ENCODE data around the gene EMX1.

EMX1 gene

DNA sequence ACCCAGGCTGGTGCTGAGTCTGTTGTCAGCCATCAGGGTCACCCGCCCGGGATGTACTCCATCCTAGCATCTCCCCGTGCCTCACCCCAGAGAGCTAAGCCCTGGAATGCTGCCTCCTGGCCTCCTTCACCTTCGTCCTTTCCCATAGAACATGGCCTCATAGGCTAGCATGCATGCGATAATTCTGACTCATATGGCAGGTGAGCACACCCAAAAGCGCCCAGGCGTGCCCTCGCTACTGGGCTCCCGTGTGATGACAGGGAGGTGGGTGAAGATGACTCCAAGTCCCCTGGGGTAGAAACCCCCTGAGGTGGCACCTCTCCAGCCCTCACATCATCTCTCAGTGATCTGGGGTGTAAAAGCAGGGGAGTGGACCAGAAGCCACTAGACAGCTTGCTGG, 22.8 kb upstream of the EMX1 start:
- no peak for FAIRE-seq

DNA sequence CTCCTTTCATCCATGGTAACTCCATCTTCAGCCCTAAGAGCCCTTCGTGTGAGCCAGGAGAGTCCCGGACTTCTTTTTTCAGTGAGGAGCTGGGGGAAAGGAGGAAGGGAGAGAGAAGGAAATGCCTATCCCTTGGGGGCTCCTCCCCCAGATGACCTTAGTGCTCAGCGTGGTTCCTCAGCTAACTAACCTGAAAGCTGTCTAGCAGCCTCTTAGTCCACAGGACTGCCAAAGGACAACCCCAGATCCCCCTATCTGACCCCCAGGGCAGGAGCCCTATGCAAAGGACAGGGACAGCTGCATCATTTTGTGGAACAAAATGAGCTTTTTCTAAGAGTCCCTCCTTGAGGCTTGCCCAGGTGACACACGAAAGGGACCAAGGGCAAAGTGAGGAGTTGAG, 22.2 kb upstream of the EMX1 start:
- no peak for FAIRE-seq
- TF ChIP-seq, protein P1, sequence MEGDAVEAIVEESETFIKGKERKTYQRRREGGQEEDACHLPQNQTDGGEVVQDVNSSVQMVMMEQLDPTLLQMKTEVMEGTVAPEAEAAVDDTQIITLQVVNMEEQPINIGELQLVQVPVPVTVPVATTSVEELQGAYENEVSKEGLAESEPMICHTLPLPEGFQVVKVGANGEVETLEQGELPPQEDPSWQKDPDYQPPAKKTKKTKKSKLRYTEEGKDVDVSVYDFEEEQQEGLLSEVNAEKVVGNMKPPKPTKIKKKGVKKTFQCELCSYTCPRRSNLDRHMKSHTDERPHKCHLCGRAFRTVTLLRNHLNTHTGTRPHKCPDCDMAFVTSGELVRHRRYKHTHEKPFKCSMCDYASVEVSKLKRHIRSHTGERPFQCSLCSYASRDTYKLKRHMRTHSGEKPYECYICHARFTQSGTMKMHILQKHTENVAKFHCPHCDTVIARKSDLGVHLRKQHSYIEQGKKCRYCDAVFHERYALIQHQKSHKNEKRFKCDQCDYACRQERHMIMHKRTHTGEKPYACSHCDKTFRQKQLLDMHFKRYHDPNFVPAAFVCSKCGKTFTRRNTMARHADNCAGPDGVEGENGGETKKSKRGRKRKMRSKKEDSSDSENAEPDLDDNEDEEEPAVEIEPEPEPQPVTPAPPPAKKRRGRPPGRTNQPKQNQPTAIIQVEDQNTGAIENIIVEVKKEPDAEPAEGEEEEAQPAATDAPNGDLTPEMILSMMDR (IDR thresholded peaks at IDR 0.05; ENCODE audit: insufficient read depth, missing control alignments) = no peak
- no peak for DNase-seq (ENCODE audit: insufficient read length, low spot score)

More for the DNA sequence above, 22.8 kb upstream of the EMX1 start:
- TF ChIP-seq, protein P1 (IDR thresholded peaks at IDR 0.05; ENCODE audit: insufficient read depth, missing control alignments) = no peak
- DNase-seq (ENCODE audit: insufficient read length, low spot score) = no peak

DNA sequence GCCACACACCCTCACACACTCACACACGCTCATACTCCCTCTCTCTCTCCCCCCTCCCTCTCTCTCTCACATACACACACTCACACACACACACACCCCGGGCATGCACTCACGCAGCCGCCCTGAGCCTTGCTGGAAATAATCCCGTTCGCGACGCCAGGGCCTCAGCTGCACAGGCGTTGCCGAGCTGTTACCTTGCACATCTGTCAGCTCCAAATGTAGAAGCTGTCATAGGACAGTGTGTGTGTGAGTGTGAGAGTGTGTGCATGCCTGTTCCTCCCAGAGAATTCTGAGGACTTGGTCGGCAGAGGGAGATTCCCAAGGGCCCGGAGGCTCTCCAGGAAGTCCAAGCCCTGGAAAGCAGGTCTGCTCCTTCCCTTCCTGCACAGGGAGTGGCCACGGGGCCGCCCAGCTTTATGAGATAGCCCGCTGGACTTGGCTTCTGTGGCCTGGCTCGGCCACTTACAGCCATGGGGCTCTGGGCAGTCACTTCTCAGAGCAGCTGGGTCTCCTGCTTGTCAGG, 21.5 kb upstream of the EMX1 start:
- FAIRE-seq (no peak), DNase-seq (ENCODE audit: insufficient read length, low spot score) (no peak)
- TF ChIP-seq, protein P1 (IDR thresholded peaks at IDR 0.05; ENCODE audit: insufficient read depth, missing control alignments) = no peak

DNA sequence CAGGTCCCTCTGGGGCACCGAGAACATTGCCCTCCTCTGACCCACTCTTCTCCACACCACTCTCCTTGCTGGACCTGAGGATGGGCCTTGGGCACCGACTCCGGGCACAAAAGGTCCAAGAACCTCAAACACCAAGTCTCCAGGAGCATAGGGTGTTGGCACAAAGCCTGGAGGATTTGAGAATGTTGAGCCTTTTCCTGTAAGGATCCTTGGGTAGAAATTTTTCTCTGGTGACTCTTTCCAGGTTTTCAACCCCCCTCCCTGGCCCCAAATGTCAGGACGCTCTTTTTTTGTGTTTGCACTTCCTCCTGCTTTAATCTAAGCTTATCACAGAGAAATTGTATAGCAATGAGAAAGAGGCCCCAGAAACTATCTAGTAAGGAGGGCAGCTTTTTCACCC, 20.9 kb upstream of the EMX1 start:
- no peak for FAIRE-seq

GRCh38 chr2:72897785-72898584, 19.3 kb upstream of the EMX1 start:
- DNase-seq (ENCODE audit: insufficient read length, low spot score) = no peak
- TF ChIP-seq, protein P1 (IDR thresholded peaks at IDR 0.05; ENCODE audit: insufficient read depth, missing control alignments) = no peak
- FAIRE-seq = no peak

More for the DNA sequence above, 20.9 kb upstream of the EMX1 start:
- TF ChIP-seq, protein P1 (IDR thresholded peaks at IDR 0.05; ENCODE audit: insufficient read depth, missing control alignments) = no peak
- no peak for DNase-seq (ENCODE audit: insufficient read length, low spot score)

DNA sequence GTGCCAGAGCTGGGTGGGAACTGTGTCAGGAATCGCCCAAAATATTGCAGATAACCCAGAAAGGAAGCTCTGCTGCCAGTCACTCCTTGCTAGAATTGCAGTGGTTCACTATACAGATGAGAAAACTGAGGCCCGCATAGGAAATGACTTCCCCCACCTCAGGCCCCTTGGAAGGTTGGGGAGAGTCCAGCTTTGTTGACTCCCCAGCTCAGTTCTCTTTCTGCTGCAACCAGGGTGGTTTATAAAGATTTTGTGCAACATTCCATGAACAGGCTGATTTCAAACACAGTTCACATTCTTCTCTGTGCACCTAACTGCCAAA, 18.8 kb upstream of the EMX1 start:
- DNase-seq (ENCODE audit: insufficient read length, low spot score) = no peak
- no peak for FAIRE-seq
- TF ChIP-seq, protein P1 (IDR thresholded peaks at IDR 0.05; ENCODE audit: insufficient read depth, missing control alignments) = no peak

GRCh38 chr2:72900191-72900825, 17.0 kb upstream of the EMX1 start:
- FAIRE-seq (no peak), DNase-seq (ENCODE audit: insufficient read length, low spot score) (no peak)
- TF ChIP-seq, protein P1 (IDR thresholded peaks at IDR 0.05; ENCODE audit: insufficient read depth, missing control alignments) = no peak

All from D721Med (cell line).